ENCODE results near the gene C22orf23. TPM values are rescaled to one million over a fixed set of nuclear protein-coding genes. Genes with fewer than 3 reads are reported as not detected.

C22orf23 gene
- total and polyA plus RNA-seq, 10 of the 15 experiments (the other 5 are each of a cell fraction or from before 2014, with no cell fraction given), result 0.04 to 0.38 (median 0.11) TPM; not detected in 5

GRCh38 chr22:37942133-37942532, 11.3 kb downstream of the C22orf23 start (continued):
- TF ChIP-seq CUX1 (IDR thresholded peaks at IDR 0.05; ENCODE audit: insufficient replicate concordance, low read depth, low read length), result no peak
- TF ChIP-seq DPF2 (IDR thresholded peaks at IDR 0.05), result no peak

- H3K36me3 ChIP-seq (ENCODE audit: control insufficient read depth in 2 of 2, insufficient read depth in 2 of 2, low read length in 1 of 2), result peaks cover 0 to 4% of the 10 kb centered on the region in 2 experiments; a peak in 2 of 4 replicates
- FAIRE-seq (no peak), DNase-seq (ENCODE audit: low read depth, low spot score) (no peak), ATAC-seq (no peak)
- ChIA-PET CTCF (no interaction called here), SMC1A (ENCODE audit: uncharacterized antibody, unreplicated experiment) (no interaction called here), RAD21 (ENCODE audit: unreplicated experiment) (no interaction called here), POLR2A (no interaction called here)
- TF ChIP-seq RUNX3 (IDR thresholded peaks at IDR 0.05; ENCODE audit: low read length) (no peak), GABPA (IDR thresholded peaks at IDR 0.05; ENCODE audit: low read depth) (no peak), SIN3A (IDR thresholded peaks at IDR 0.05; ENCODE audit: low read depth, low read length) (no peak), LARP7 (IDR thresholded peaks at IDR 0.05) (no peak), SIX5 (IDR thresholded peaks at IDR 0.05; ENCODE audit: low read depth, low read length, severe bottlenecking) (no peak), STAT1 (conservative IDR thresholded peaks at IDR 0.05) (no peak), NFYA (IDR thresholded peaks at IDR 0.05; ENCODE audit: borderline replicate concordance, low read depth, low read length) (no peak), SRF (IDR thresholded peaks at IDR 0.05; ENCODE audit: low read depth in 2 of 2, low read length in 2 of 2) (no peak), NFXL1 (IDR thresholded peaks at IDR 0.05; ENCODE audit: borderline replicate concordance) (no peak)
- H3K4me2 ChIP-seq (ENCODE audit: control insufficient read depth, insufficient read depth), result no peak overlapping the region
- WGBS (ENCODE audit: insufficient coverage, insufficient replicate concordance, low lambda C conversion rate, missing lambda C conversion rate), result 66% methylated on average over 12 of the region's 12 CpGs
- no peaks in the 10 kb centered on the region for H3K79me2 ChIP-seq (ENCODE audit: control insufficient read depth, insufficient read depth, low read length)
- no peaks in the 10 kb centered on the region for H3K9me3 ChIP-seq (replicated peaks; ENCODE audit: control insufficient read depth, insufficient read depth, low read length)
- H3K4me1 ChIP-seq (ENCODE audit: control insufficient read depth, insufficient read depth, low read length), result no peaks in the 10 kb centered on the region
- no peak overlapping the region for H3K4me3 ChIP-seq
- H3K27me3 ChIP-seq (replicated peaks in 1 of 2; ENCODE audit: control insufficient read depth in 2 of 2, insufficient read depth in 2 of 2, low read length in 1 of 2), result no peaks in the 10 kb centered on the region
- H2AFZ ChIP-seq (ENCODE audit: control insufficient read depth, low read depth, low read length), result no peak overlapping the region
- intact Hi-C loops (cut with micrococcal nuclease; ENCODE audit: unreplicated experiment), result no loop called here
- no peaks in the 10 kb centered on the region for H4K20me1 ChIP-seq (ENCODE audit: control insufficient read depth, insufficient read depth)
- BruUV-seq (replicated peaks), result no TSS peak
- in situ Hi-C loops (cut with MboI), result no loop called here
- H3K9ac ChIP-seq (ENCODE audit: control insufficient read depth, insufficient read depth, low read length), result no peak overlapping the region
- no peak overlapping the region for H3K27ac ChIP-seq (ENCODE audit: control insufficient read depth, insufficient read depth)
Measured at GRCh38 chr22:37940698-37941376, 12.6 kb downstream of the C22orf23 start.

All from GM12878 (cell line).